Keratinocyte (primary cell): ENCODE data around the gene PDZRN4. TPM values are rescaled to one million over a fixed set of nuclear protein-coding genes. Genes with fewer than 3 reads are reported as not detected.

Experiments
- DNase-seq: peaks from one replicate; pipeline ENCODE4 v3.0.0-alpha.2; 2011; ENCODE audit warnings: low read depth, missing footprints, low spot score
- FAIRE-seq: peaks from 2 replicates; lab custom pipeline; 2011; peaks lifted over from hg19 to GRCh38; lab: Jason Lieb, UNC
- H2AFZ ChIP-seq: 2 replicates; pipeline ENCODE4 v1.6.0; 2012; ENCODE audit warnings: low read length, control low read depth, inconsistent platforms; ENCODE audit not compliant: control insufficient read depth
- H3K27ac ChIP-seq: 2 replicates; pipeline ENCODE4 v1.5.1; 2011; ENCODE audit warnings: low read length; ENCODE audit not compliant: control insufficient read depth, insufficient read depth
- H3K27me3 ChIP-seq: 3 replicates; pipeline ENCODE4 v1.6.0; 2011; ENCODE audit warnings: low read length; ENCODE audit not compliant: control insufficient read depth, insufficient read depth; ENCODE audit errors: extremely low read depth
- H3K36me3 ChIP-seq, 2 experiments: 2 replicates in 1 of 2; 3 replicates in 1 of 2; pipeline ENCODE4 v1.5.1; 2011; ENCODE audit warnings: low read length in 2 of 2, mild to moderate bottlenecking in 1 of 2; ENCODE audit not compliant: control insufficient read depth in 2 of 2, insufficient read depth in 2 of 2; ENCODE audit errors: extremely low read depth in 1 of 2
- H3K4me1 ChIP-seq: 3 replicates; pipeline ENCODE4 v1.5.1; 2011; ENCODE audit warnings: low read length; ENCODE audit not compliant: control insufficient read depth, insufficient read depth; ENCODE audit errors: extremely low read depth
- H3K4me2 ChIP-seq: 3 replicates; pipeline ENCODE4 v1.6.0; 2011; ENCODE audit warnings: low read depth, low read length; ENCODE audit not compliant: control insufficient read depth, insufficient read depth; ENCODE audit errors: extremely low read depth
- H3K4me3 ChIP-seq, 3 experiments: fragments of 200-600 bp in 1 of 3; sonication (generic) in 1 of 3; 2 replicates in 2 of 3; 3 replicates in 1 of 3; pipeline ENCODE4 v1.5.1; 2011 to 2016; ENCODE audit warnings: low read length in 3 of 3, mild to moderate bottlenecking in 3 of 3, control low read depth in 2 of 3, inconsistent platforms in 1 of 3, low read depth in 1 of 3, mixed read lengths in 1 of 3, mixed run types in 1 of 3, moderate library complexity in 1 of 3; ENCODE audit not compliant: control insufficient read depth in 2 of 3, insufficient read depth in 2 of 3; ENCODE audit errors: extremely low read depth in 1 of 3
- H3K79me2 ChIP-seq: 2 replicates; pipeline ENCODE4 v1.6.0; 2012; ENCODE audit warnings: low read length; ENCODE audit not compliant: control insufficient read depth, insufficient read depth
- H3K9ac ChIP-seq: 3 replicates; pipeline ENCODE4 v1.6.0; 2011; ENCODE audit warnings: low read length; ENCODE audit not compliant: control insufficient read depth, insufficient read depth; ENCODE audit errors: extremely low read depth
- H3K9me1 ChIP-seq: 3 replicates; pipeline ENCODE4 v1.6.0; 2011; ENCODE audit warnings: low read length; ENCODE audit not compliant: control insufficient read depth, insufficient read depth; ENCODE audit errors: extremely low read depth
- H3K9me3 ChIP-seq: 2 replicates; pipeline ENCODE4 v1.5.1; 2012; ENCODE audit warnings: low read depth, low read length; ENCODE audit not compliant: control insufficient read depth
- H4K20me1 ChIP-seq: 3 replicates; pipeline ENCODE4 v1.6.0; 2011; ENCODE audit warnings: low read length; ENCODE audit not compliant: control insufficient read depth, insufficient read depth; ENCODE audit errors: extremely low read depth
- EZH2 ChIP-seq: IDR thresholded peaks from one replicate; pipeline ENCODE4 v1.6.1; 2012; ENCODE audit warnings: inconsistent platforms, mild to moderate bottlenecking, low read length, moderate library complexity
- dilution Hi-C: fragments of 300-500 bp; cut with MboI; formaldehyde crosslinking; loops from one replicate; pipeline ENCODE4 v1.7.0; 2020; ENCODE audit warnings: low sequenced_read_pairs; ENCODE audit not compliant: extremely low pct_ligation_motif_present
- polyA plus RNA-seq, 5 experiments: library from polyadenylated mRNA; depleted of rRNA in 3 of 5; stranded (reverse) in 3 of 5; stranded (forward) in 1 of 5; unstranded in 1 of 5; fragments of >200 nt; gene quantifications; 1 replicate in 1 of 5; 2 replicates in 3 of 5; 3 replicates in 1 of 5; pipeline versions ENCODE4 v1.2.1 to v1.2.3, GENCODE V29; 2011 to 2012; ENCODE audit warnings: missing spikeins in 2 of 5, low read depth in 1 of 5, low replicate concordance in 1 of 5
- TF ChIP-seq, protein P1 (sequence below), 3 experiments: IDR thresholded peaks in 1 of 3; conservative IDR thresholded peaks in 1 of 3; optimal IDR thresholded peaks in 1 of 3; 2 replicates in 2 of 3; 3 replicates in 1 of 3; pipeline versions ENCODE3 to v1.5.1; 2011; ENCODE audit warnings: low read length in 3 of 3, mild to moderate bottlenecking in 3 of 3, moderate library complexity in 2 of 3, control low read depth in 1 of 3, inconsistent platforms in 1 of 3; ENCODE audit not compliant: insufficient read depth in 2 of 3; ENCODE audit errors: extremely low read depth in 1 of 3

PDZRN4 gene
- polyA plus RNA-seq, 1 donor (not counting 4 experiments of a cell fraction or from before 2014, with no cell fraction given), result not detected

DNA sequence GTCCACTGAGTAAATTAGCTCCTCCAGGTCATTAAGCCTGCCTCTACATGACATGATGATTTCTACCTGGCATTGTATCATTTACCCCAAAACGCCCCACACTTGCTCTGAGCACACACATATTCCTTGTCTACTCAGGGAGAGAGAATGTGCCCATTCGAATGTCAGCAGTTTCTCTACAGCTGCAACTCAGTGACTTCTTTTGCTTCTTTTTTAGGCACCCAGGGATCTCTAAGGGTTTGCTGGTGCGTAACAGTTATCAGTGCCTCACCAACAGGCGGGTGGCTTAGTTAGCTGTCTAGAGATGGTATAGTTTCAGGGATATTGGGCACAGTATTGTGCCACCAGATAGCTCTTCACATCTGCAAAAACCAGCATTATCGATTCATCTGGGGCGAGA lies 316.9 kb downstream of the PDZRN4 start:
- Histone ChIP-seq H3K36me3 (no peaks in the 10 kb centered on the region), H3K9ac (no peak overlapping the region), H2AFZ (no peak overlapping the region), H3K9me1 (no peaks in the 10 kb centered on the region), H3K4me2 (no peak overlapping the region), H3K79me2 (no peaks in the 10 kb centered on the region), H3K9me3 (no peaks in the 10 kb centered on the region), H3K27ac (no peak overlapping the region), H3K27me3 (no peaks in the 10 kb centered on the region), H4K20me1 (no peaks in the 10 kb centered on the region), H3K4me1 (no peaks in the 10 kb centered on the region), H3K4me3 (no peak overlapping the region)
- FAIRE-seq (no peak), DNase-seq (no peak)
- dilution Hi-C loops, result no loop called here
- TF ChIP-seq, protein P1, sequence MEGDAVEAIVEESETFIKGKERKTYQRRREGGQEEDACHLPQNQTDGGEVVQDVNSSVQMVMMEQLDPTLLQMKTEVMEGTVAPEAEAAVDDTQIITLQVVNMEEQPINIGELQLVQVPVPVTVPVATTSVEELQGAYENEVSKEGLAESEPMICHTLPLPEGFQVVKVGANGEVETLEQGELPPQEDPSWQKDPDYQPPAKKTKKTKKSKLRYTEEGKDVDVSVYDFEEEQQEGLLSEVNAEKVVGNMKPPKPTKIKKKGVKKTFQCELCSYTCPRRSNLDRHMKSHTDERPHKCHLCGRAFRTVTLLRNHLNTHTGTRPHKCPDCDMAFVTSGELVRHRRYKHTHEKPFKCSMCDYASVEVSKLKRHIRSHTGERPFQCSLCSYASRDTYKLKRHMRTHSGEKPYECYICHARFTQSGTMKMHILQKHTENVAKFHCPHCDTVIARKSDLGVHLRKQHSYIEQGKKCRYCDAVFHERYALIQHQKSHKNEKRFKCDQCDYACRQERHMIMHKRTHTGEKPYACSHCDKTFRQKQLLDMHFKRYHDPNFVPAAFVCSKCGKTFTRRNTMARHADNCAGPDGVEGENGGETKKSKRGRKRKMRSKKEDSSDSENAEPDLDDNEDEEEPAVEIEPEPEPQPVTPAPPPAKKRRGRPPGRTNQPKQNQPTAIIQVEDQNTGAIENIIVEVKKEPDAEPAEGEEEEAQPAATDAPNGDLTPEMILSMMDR (optimal IDR thresholded peaks at IDR 0.05 in 1 of 3, IDR thresholded peaks at IDR 0.05 in 1 of 3, conservative IDR thresholded peaks at IDR 0.05 in 1 of 3; ENCODE audit: extremely low read depth in 1 of 3, insufficient read depth in 2 of 3, low read length in 3 of 3), result no peak
- TF ChIP-seq EZH2, result no peak

DNA sequence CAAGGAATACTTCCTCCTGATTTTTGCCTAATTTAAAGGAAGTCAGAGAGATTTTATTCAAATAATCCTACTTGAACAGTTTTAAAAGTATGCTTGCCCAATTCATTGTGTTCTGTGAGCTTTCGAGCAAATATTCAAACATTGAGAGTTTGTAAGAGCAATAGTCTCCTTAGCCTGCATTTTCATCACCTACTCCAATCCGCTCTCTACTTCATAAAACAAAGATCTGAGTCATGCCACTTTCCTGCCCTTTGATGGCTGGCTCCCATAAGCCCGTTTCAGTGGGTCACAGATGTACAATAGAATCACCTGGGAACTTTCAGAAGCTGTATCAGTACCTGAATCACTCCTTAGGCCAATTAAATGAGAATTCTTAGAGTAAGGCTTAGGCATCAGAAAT lies 319.2 kb downstream of the PDZRN4 start:
- H3K36me3 ChIP-seq, result no peaks in the 10 kb centered on the region
- no peaks in the 10 kb centered on the region for H3K4me1 ChIP-seq
- H3K27me3 ChIP-seq, result no peaks in the 10 kb centered on the region
- no peaks in the 10 kb centered on the region for H3K9me1 ChIP-seq
- no peak for DNase-seq
- no peaks in the 10 kb centered on the region for H3K79me2 ChIP-seq
- no peak overlapping the region for H3K4me3 ChIP-seq
- H2AFZ ChIP-seq, result no peak overlapping the region
- H3K9me3 ChIP-seq, result no peaks in the 10 kb centered on the region
- no peak overlapping the region for H3K4me2 ChIP-seq
- no peaks in the 10 kb centered on the region for H4K20me1 ChIP-seq
- FAIRE-seq, result no peak
- H3K9ac ChIP-seq, result no peak overlapping the region
- dilution Hi-C loops, result no loop called here
- TF ChIP-seq, protein P1 (optimal IDR thresholded peaks at IDR 0.05 in 1 of 3, IDR thresholded peaks at IDR 0.05 in 1 of 3, conservative IDR thresholded peaks at IDR 0.05 in 1 of 3; ENCODE audit: extremely low read depth in 1 of 3, insufficient read depth in 2 of 3, low read length in 3 of 3), result no peak
- TF ChIP-seq EZH2, result no peak
- H3K27ac ChIP-seq, result no peak overlapping the region
